ENCODE data around the gene KLC1.

DNA sequence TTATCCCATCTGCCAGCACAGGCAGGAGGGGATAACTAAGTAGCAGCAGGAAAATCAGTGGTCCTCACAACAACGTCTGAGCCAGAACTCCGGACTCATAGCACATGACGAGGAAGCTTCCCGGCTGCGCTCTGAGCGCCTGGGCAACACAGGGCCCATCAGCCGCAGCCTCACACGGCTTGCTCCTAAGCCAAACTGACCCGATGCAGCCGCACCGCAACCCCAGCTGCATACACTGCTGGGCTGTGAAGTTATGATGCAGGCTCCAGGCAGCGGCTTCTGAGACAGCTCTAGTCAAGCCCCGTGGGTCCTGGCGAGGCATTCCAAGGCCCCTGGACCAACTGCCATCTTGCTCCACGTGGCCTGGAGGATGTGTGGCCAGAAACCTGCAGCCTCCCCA is 114.7 kb downstream of the KLC1 start:
- TF ChIP-seq POLR2AphosphoS5 (IDR thresholded peaks at IDR 0.05; ENCODE audit: low read depth, low read length) = no peak
- TF ChIP-seq, protein P1, sequence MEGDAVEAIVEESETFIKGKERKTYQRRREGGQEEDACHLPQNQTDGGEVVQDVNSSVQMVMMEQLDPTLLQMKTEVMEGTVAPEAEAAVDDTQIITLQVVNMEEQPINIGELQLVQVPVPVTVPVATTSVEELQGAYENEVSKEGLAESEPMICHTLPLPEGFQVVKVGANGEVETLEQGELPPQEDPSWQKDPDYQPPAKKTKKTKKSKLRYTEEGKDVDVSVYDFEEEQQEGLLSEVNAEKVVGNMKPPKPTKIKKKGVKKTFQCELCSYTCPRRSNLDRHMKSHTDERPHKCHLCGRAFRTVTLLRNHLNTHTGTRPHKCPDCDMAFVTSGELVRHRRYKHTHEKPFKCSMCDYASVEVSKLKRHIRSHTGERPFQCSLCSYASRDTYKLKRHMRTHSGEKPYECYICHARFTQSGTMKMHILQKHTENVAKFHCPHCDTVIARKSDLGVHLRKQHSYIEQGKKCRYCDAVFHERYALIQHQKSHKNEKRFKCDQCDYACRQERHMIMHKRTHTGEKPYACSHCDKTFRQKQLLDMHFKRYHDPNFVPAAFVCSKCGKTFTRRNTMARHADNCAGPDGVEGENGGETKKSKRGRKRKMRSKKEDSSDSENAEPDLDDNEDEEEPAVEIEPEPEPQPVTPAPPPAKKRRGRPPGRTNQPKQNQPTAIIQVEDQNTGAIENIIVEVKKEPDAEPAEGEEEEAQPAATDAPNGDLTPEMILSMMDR (IDR thresholded peaks at IDR 0.05 in 2 of 3, conservative IDR thresholded peaks at IDR 0.05 in 1 of 3; ENCODE audit: borderline replicate concordance in 1 of 3, insufficient read depth in 1 of 3, low read depth in 2 of 3, low read length in 2 of 3) = no peak
- no peak for TF ChIP-seq YY1 (IDR thresholded peaks at IDR 0.05; ENCODE audit: extremely low read depth, insufficient replicate concordance, low read depth, low read length)
- TF ChIP-seq, protein P2, sequence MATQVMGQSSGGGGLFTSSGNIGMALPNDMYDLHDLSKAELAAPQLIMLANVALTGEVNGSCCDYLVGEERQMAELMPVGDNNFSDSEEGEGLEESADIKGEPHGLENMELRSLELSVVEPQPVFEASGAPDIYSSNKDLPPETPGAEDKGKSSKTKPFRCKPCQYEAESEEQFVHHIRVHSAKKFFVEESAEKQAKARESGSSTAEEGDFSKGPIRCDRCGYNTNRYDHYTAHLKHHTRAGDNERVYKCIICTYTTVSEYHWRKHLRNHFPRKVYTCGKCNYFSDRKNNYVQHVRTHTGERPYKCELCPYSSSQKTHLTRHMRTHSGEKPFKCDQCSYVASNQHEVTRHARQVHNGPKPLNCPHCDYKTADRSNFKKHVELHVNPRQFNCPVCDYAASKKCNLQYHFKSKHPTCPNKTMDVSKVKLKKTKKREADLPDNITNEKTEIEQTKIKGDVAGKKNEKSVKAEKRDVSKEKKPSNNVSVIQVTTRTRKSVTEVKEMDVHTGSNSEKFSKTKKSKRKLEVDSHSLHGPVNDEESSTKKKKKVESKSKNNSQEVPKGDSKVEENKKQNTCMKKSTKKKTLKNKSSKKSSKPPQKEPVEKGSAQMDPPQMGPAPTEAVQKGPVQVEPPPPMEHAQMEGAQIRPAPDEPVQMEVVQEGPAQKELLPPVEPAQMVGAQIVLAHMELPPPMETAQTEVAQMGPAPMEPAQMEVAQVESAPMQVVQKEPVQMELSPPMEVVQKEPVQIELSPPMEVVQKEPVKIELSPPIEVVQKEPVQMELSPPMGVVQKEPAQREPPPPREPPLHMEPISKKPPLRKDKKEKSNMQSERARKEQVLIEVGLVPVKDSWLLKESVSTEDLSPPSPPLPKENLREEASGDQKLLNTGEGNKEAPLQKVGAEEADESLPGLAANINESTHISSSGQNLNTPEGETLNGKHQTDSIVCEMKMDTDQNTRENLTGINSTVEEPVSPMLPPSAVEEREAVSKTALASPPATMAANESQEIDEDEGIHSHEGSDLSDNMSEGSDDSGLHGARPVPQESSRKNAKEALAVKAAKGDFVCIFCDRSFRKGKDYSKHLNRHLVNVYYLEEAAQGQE (IDR thresholded peaks at IDR 0.05; ENCODE audit: low read depth) = no peak
- TF ChIP-seq, protein P3, sequence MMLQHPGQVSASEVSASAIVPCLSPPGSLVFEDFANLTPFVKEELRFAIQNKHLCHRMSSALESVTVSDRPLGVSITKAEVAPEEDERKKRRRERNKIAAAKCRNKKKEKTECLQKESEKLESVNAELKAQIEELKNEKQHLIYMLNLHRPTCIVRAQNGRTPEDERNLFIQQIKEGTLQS (IDR thresholded peaks at IDR 0.05) = no peak
- no peak for TF ChIP-seq CEBPB (IDR thresholded peaks at IDR 0.05; ENCODE audit: low read depth)
- TF ChIP-seq EZH2phosphoT487 (IDR thresholded peaks at IDR 0.05; ENCODE audit: borderline replicate concordance) = no peak
- TF ChIP-seq POLR2A (IDR thresholded peaks at IDR 0.05; ENCODE audit: borderline replicate concordance, extremely low read depth, insufficient read depth, insufficient read length) = no peak
- TF ChIP-seq SIN3A (IDR thresholded peaks at IDR 0.05; ENCODE audit: low read depth) = no peak

Measured in HCT116 (cell line).